Stimulated activated CD8-positive, alpha-beta memory T cell treated with anti-CD3 and anti-CD28 coated beads, Interleukin-2, amount 100 ng/mL, for 1 hour (primary cell): ENCODE results near the gene GPR42.
"Not testable (repeated sequence)": the region's sequence is repeated elsewhere in the genome, so short reads cannot be mapped to it uniquely, and the experiment has no call there.

ENCODE experiments used
- DNase-seq, 2 donors: peaks; one replicate each; pipeline ENCODE4 v3.0.0-alpha.2; 2020; ENCODE audit warnings: low read depth in 2 of 2

The GPR42 gene

GRCh38 chr19:35363001-35363590 is 7.8 kb upstream of the GPR42 start:
- DNase-seq, result no peak

GRCh38 chr19:35363711-35364425 is 7.0 kb upstream of the GPR42 start:
- DNase-seq, result no peak

- no peak for DNase-seq
These were observed 5.6 kb upstream of the GPR42 start for GRCh38 chr19:35365303-35365702.

- no peak for DNase-seq
These were observed 2.5 kb upstream of the GPR42 start for GRCh38 chr19:35368378-35368777.

- DNase-seq, result no peak
These were observed 1.3 kb upstream of the GPR42 start for GRCh38 chr19:35369522-35369921.

GRCh38 chr19:35373492-35373891 is 2.6 kb downstream of the GPR42 start:
- no peak for DNase-seq

GRCh38 chr19:35374031-35374430 is 3.2 kb downstream of the GPR42 start:
- DNase-seq, result not testable (repeated sequence)

GRCh38 chr19:35375505-35376307 is 4.8 kb downstream of the GPR42 start:
- no peak for DNase-seq

- DNase-seq, result no peak
These were observed 6.8 kb downstream of the GPR42 start for GRCh38 chr19:35377656-35378055.

- DNase-seq, result no peak
These were observed 7.5 kb downstream of the GPR42 start for GRCh38 chr19:35378356-35378755.

GRCh38 chr19:35379545-35379944 is 8.7 kb downstream of the GPR42 start:
- not testable (repeated sequence) for DNase-seq

- DNase-seq, result no peak
These were observed 9.1 kb downstream of the GPR42 start for GRCh38 chr19:35379992-35380391.

GRCh38 chr19:35380450-35381124 is 9.7 kb downstream of the GPR42 start:
- DNase-seq, result no peak

- DNase-seq, result no peak
These were observed 10.4 kb downstream of the GPR42 start for GRCh38 chr19:35381318-35381717.

GRCh38 chr19:35381926-35382325 is 11.1 kb downstream of the GPR42 start:
- DNase-seq, result no peak

GRCh38 chr19:35383536-35383935 is 12.7 kb downstream of the GPR42 start:
- no peak for DNase-seq

- DNase-seq, result no peak
These were observed 17.6 kb downstream of the GPR42 start for GRCh38 chr19:35388277-35389054.

- DNase-seq, result no peak
These were observed 18.5 kb downstream of the GPR42 start for GRCh38 chr19:35389192-35389861.

- no peak for DNase-seq
These were observed 22.2 kb downstream of the GPR42 start for GRCh38 chr19:35392742-35393715.
